GM19372 (cell line): ENCODE data around the gene BIRC5.
"Not testable (repeated sequence)": the region's sequence is repeated elsewhere in the genome, so short reads cannot be mapped to it uniquely, and the experiment has no call there.

ENCODE experiments used
- ATAC-seq: cut with Tn5 transposase; IDR thresholded peaks from one replicate; pipeline ENCODE4 v1.9.1; 2021; ENCODE audit warnings: mild to moderate bottlenecking, low read depth, moderate library complexity; ENCODE audit not compliant: unreplicated experiment

Gene BIRC5

DNA sequence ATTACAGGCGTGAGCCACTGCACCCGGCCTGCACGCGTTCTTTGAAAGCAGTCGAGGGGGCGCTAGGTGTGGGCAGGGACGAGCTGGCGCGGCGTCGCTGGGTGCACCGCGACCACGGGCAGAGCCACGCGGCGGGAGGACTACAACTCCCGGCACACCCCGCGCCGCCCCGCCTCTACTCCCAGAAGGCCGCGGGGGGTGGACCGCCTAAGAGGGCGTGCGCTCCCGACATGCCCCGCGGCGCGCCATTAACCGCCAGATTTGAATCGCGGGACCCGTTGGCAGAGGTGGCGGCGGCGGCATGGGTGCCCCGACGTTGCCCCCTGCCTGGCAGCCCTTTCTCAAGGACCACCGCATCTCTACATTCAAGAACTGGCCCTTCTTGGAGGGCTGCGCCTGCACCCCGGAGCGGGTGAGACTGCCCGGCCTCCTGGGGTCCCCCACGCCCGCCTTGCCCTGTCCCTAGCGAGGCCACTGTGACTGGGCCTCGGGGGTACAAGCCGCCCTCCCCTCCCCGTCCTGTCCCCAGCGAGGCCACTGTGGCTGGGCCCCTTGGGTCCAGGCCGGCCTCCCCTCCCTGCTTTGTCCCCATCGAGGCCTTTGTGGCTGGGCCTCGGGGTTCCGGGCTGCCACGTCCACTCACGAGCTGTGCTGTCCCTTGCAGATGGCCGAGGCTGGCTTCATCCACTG is at the start of gene BIRC5:
Gene BIRC5, plus strand, starts transcription at position 238 of the 690 bp plus-strand sequence. Its CDS starts 64 bp downstream, at position 302.
- ATAC-seq: peak; percentile 85

DNA sequence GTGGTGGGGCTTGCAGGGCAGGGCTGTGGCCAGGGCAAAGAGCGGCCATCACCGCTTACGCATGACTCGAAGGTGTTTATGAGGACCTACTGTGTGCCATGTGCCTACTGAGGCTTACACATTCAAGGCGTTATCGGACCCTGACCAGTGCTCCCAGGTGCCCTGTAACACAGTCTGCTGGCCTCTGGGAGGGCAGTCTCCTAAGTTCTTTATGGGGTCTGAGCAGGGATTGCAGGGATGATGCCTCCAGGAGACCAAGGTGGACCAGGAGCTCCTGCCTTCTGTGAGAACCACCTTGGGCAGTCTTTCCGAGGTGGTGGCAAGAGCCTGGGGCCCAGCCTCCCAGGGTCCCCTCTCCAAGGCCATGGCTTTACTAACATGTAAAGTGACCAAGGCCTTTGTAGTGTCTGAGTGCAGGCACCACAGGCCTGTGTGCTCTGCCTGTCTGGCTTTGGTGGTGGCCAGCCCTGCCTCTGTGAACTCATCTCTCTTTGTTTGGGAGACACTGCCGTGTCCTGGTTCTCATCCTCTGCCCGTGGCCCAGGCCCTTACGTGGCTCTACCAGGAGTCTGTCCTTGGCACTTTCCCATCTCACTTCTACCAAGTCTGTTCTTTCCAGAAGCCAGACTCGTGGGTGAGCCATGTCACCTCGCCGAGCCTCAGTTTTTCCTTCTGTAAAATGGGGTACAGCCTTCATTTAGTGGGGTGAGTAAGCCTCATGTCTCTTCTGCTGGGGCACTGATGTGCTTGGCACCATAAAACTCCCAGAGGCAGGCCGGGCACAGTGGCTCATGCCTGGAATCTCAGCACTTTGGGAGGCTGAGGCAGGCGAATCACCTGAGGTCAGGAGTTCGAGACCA is 49.1 kb upstream of the BIRC5 start:
- no peak for ATAC-seq

GRCh38 chr17:78166416-78166815 is 47.6 kb upstream of the BIRC5 start:
- no peak for ATAC-seq

GRCh38 chr17:78168242-78168902 is 45.7 kb upstream of the BIRC5 start, which contains the start of gene SYNGR2:
SYNGR2 (plus strand) TSS chr17:78168581; CDS start chr17:78168617, 36 bp downstream.
- ATAC-seq: peak; percentile 61

DNA sequence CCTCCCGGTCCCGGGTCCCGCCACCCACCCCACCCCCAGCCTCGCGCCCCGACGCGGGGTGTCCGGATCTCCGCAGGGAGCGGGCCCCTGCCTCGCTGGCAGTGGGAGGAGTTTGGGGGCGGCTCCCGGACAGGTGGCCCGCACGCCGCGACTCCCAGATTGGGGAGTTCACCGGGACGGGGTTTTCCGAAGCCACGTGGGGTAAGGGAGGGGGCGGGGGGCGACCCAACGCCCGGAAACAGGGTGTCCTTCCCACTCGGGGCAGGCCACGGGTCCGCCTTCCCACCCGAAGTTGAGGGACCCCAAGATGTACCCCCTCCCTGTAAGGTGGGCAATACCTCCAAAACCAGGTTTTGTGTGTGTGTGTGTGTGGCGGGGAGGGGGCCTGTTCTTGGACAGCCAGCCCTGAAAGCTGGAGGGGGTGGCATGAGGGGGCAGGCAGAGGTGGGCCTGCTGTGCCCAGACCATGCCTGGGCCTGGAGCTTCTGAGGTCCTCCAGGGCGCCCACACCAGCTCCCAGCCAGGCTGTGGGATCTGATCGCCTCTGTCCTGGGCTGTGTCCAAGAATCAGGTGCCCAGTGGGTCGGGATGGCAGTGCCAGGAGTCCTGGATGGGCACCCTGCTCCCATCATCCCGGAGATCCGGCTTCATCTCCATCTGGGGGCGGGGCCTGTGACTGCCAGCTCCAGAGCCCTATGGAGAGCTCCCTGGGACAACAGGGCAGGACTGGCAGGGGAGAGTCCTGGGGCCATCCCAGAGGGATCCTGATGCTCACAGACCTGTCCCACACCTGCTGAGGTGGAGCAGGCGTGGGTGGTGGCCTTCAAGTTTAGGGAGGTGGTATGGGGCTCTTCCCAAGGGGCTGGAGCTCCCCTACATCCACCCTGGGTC is 44.9 kb upstream of the BIRC5 start:
- peak; percentile 27 for ATAC-seq

- no peak for ATAC-seq
Measured at GRCh38 chr17:78170692-78171590, 43.1 kb upstream of the BIRC5 start.

DNA sequence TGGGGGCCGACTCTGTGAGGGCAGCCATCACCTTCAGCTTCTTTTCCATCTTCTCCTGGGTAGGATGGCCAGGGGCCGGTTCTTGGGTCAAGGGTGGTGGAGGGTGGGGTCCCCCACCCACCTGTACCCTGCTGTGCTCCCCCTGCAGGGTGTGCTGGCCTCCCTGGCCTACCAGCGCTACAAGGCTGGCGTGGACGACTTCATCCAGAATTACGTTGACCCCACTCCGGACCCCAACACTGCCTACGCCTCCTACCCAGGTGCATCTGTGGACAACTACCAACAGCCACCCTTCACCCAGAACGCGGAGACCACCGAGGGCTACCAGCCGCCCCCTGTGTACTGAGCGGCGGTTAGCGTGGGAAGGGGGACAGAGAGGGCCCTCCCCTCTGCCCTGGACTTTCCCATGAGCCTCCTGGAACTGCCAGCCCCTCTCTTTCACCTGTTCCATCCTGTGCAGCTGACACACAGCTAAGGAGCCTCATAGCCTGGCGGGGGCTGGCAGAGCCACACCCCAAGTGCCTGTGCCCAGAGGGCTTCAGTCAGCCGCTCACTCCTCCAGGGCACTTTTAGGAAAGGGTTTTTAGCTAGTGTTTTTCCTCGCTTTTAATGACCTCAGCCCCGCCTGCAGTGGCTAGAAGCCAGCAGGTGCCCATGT is 42.3 kb upstream of the BIRC5 start:
- ATAC-seq: not testable (repeated sequence)

- no peak for ATAC-seq
Measured at GRCh38 chr17:78172249-78173051, 41.6 kb upstream of the BIRC5 start.

DNA sequence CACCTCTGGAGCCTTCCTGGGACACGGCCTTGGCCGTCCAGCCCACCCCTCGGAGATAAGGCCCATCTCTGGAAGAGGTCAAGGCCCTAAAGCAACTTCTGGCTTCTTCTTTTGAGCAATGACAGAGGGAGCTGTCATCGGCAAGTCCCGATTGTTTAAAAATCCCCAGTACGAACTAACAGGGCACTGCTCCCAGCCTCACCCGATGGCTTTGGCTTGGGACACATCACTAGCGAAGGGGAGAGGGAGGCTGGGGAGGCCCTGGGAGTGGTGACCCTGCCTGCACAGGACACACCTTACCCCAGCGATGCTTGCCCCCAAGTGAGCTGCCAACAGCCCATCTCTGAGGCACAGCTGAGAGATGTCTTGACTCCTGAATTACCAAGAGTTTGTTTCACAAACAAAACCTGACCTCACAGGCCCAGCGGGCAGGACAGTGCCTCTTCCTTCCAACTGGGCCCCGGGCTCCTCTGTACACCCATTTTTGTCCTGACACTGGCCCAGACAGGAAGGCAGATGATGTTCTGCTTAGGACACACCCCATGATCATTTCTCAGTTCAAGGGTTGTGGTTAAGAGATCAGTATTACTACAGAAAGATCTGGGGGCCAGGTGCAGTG is 40.8 kb upstream of the BIRC5 start:
- no peak for ATAC-seq

DNA sequence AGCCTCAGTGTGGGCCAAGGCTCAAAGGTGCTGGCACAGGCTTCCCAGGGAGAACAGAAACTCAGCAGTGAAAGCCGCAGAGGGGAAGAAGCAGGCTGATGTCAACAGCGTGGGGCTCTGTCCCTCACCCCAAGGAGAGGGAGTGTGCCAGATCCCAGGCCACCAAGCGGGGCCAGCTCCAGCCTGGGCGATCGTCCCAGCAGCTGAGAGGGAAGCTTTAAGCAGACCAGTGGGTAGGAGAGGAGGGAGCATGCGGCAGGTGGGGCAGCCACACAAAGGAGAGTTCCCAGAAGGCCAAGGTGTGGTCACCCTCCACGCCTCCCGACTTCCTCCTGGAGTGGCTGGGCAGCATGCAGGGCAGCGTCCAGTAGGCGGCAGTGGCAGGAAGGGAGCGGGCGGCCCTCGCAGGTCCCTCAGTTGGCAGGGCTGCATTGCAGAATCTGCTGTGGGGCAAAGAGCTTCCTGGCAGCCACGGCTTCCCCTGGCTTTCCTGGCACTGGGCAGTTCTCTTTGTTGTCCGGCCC is 39.6 kb upstream of the BIRC5 start:
- no peak for ATAC-seq

GRCh38 chr17:78174870-78175642 is 39.0 kb upstream of the BIRC5 start:
- ATAC-seq: no peak

DNA sequence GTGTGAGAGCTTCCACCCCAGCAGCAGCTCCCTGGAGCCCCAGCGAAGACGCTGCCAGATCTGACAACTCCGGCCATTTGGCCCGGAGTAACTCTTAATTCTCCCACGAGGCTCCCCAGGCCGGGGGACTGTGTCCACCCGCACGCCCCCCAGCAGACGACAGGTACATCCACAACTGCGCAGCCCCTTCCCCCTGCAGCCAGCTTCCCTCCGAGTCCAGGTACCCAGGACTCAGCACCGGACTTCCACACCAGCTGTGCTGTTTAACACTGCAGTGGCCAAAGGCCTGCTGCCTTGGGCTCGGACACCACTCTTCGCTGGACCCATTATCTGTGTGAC is 38.4 kb upstream of the BIRC5 start:
- ATAC-seq: no peak

- no peak for ATAC-seq
Measured at GRCh38 chr17:78176548-78177025, 37.5 kb upstream of the BIRC5 start.

GRCh38 chr17:78179372-78179771 is 34.7 kb upstream of the BIRC5 start:
- ATAC-seq: no peak

GRCh38 chr17:78180083-78180482 is 34.0 kb upstream of the BIRC5 start:
- no peak for ATAC-seq

- no peak for ATAC-seq
Measured at GRCh38 chr17:78180508-78180907, 33.5 kb upstream of the BIRC5 start.
